Measurements from ENCODE around the gene HS6ST3. TPM values are rescaled to one million over a fixed set of nuclear protein-coding genes. Genes with fewer than 3 reads are reported as not detected.

The HS6ST3 gene
- total RNA-seq, 2 donors from 2014 or later, result 0.08 TPM; not detected in 1

GRCh38 chr13:96783057-96783456, 693.1 kb downstream of the HS6ST3 start:
- no peak for DNase-seq
- intact Hi-C loops (cut with DNase I, micrococcal nuclease), result no loop called here
- ATAC-seq, result no peak

- DNase-seq, result no peak
- intact Hi-C loops (cut with DNase I, micrococcal nuclease), result no loop called here
- ATAC-seq, result no peak
Measured at GRCh38 chr13:96783511-96783910, 693.6 kb downstream of the HS6ST3 start.

- ATAC-seq (no peak), DNase-seq (no peak)
- intact Hi-C loops (cut with DNase I, micrococcal nuclease), result no loop called here
Measured at GRCh38 chr13:96785986-96786385, 696.1 kb downstream of the HS6ST3 start.

- DNase-seq, result no peak
- no peak for ATAC-seq
- intact Hi-C loops (cut with DNase I, micrococcal nuclease), result no loop called here
Measured at GRCh38 chr13:96792188-96792587, 702.3 kb downstream of the HS6ST3 start.

- intact Hi-C loops (cut with DNase I, micrococcal nuclease), result no loop called here
- no peak for ATAC-seq
- no peak for DNase-seq
Measured at GRCh38 chr13:96792736-96793403, 703.0 kb downstream of the HS6ST3 start.

- no peak for DNase-seq
- no peak for ATAC-seq
- intact Hi-C loops (cut with DNase I, micrococcal nuclease), result no loop called here
Measured at GRCh38 chr13:96793404-96793755, 703.5 kb downstream of the HS6ST3 start.

GRCh38 chr13:96794669-96795068, 704.8 kb downstream of the HS6ST3 start:
- no peak for DNase-seq
- intact Hi-C loops (cut with DNase I, micrococcal nuclease), result no loop called here
- no peak for ATAC-seq

- no peak for ATAC-seq
- intact Hi-C loops (cut with DNase I, micrococcal nuclease), result no loop called here
- no peak for DNase-seq
Measured at GRCh38 chr13:96795670-96796069, 705.8 kb downstream of the HS6ST3 start.

GRCh38 chr13:96796091-96796633, 706.3 kb downstream of the HS6ST3 start:
- ATAC-seq (no peak), DNase-seq (no peak)
- intact Hi-C loops (cut with DNase I, micrococcal nuclease), result no loop called here

GRCh38 chr13:96797136-96797535, 707.2 kb downstream of the HS6ST3 start:
- DNase-seq (no peak), ATAC-seq (no peak)
- intact Hi-C loops (cut with DNase I, micrococcal nuclease), result no loop called here

- ATAC-seq, result no peak
Measured at GRCh38 chr13:96803456-96804100, 713.7 kb downstream of the HS6ST3 start.

GRCh38 chr13:96804174-96804573, 714.3 kb downstream of the HS6ST3 start:
- ATAC-seq (peak; percentile 73), DNase-seq (peak in 1 of 2 donors; percentile 7)
- intact Hi-C loops (cut with DNase I, micrococcal nuclease), result no loop called here

More at GRCh38 chr13:96803456-96804100, 713.7 kb downstream of the HS6ST3 start:
- no peak for DNase-seq
- intact Hi-C loops (cut with DNase I, micrococcal nuclease), result no loop called here

GRCh38 chr13:96806746-96807145, 716.8 kb downstream of the HS6ST3 start:
- no peak for DNase-seq
- intact Hi-C loops (cut with DNase I, micrococcal nuclease), result no loop called here

GRCh38 chr13:96809366-96810096, 719.6 kb downstream of the HS6ST3 start:
- ATAC-seq (peak; percentile 8), DNase-seq (no peak)
- intact Hi-C loops (cut with DNase I, micrococcal nuclease), result no loop called here

More at GRCh38 chr13:96806746-96807145, 716.8 kb downstream of the HS6ST3 start:
- no peak for ATAC-seq

GRCh38 chr13:96810104-96810503, 720.2 kb downstream of the HS6ST3 start:
- intact Hi-C loops (cut with DNase I, micrococcal nuclease), result no loop called here
- ATAC-seq (peak; percentile 80), DNase-seq (no peak)

GRCh38 chr13:96811049-96811448, 721.1 kb downstream of the HS6ST3 start:
- ATAC-seq (no peak), DNase-seq (no peak)
- intact Hi-C loops (cut with DNase I, micrococcal nuclease), result no loop called here

GRCh38 chr13:96816261-96816660, 726.4 kb downstream of the HS6ST3 start:
- ATAC-seq, result no peak
- no peak for DNase-seq
- intact Hi-C loops (cut with DNase I, micrococcal nuclease), result no loop called here

GRCh38 chr13:96816874-96817273, 727.0 kb downstream of the HS6ST3 start:
- ATAC-seq (no peak), DNase-seq (no peak)
- intact Hi-C loops (cut with DNase I, micrococcal nuclease), result no loop called here

- DNase-seq, result no peak
- intact Hi-C loops (cut with DNase I, micrococcal nuclease), result no loop called here
- no peak for ATAC-seq
Measured at GRCh38 chr13:96817336-96817941, 727.5 kb downstream of the HS6ST3 start.
